HL-60/S4 treated with phorbol 12-myristate 13-acetate at 8.2 ng/mL for 4 days and 3 days (cell line): Measurements from ENCODE around the gene KRT12.
"Not testable (repeated sequence)": the region's sequence is repeated elsewhere in the genome, so short reads cannot be mapped to it uniquely, and the experiment has no call there.

Source experiments
- in situ Hi-C: fragments of 300-500 bp; cut with MboI; formaldehyde crosslinking; loops from 2 replicates; pipeline ENCODE4 v1.15.0; 2022; ENCODE audit warnings: low sequenced_read_pairs

Gene KRT12

GRCh38 chr17:40886090-40886489 lies 19.1 kb upstream of the KRT12 start:
- in situ Hi-C loops, result no loop called here

- in situ Hi-C loops, result no loop called here
Observed at GRCh38 chr17:40884708-40885512, 17.9 kb upstream of the KRT12 start, which contains the start of gene KRT20. Gene KRT20, minus strand, starts transcription at chr17:40885242. Its CDS starts 57 bp downstream, at chr17:40885185.

DNA sequence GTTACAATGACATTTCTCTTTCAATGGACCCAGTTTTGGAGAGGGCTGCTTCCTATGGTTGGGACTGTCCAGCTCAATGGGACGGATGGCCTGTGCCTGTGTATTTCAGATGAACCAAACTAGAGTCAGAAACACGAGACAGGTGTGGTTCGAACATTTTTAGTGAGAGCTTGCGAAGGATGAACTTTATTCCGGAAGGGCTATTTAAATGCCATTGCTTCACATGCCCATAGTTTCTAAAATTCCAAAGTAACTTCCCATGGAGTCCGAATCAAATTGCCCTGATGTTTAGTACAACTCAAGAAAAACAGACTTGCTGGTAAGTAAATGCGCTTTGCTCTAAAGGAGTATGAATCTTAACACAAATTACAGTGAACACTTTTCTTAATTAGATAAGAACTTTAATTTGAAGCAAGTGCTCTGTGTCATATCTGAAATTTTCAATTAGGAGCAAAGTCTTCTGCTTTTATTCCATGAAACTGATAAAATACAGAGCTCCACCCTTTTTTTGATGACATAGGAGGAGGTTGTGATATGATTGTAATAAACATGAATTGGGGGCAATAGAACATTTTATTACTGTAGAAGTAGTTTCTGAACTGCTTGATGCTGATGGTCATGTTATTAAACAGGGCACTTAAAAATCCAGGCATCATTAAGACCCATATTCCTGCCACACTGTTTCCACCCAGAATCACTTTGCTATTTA lies 16.8 kb upstream of the KRT12 start:
- in situ Hi-C loops, result no loop called here

DNA sequence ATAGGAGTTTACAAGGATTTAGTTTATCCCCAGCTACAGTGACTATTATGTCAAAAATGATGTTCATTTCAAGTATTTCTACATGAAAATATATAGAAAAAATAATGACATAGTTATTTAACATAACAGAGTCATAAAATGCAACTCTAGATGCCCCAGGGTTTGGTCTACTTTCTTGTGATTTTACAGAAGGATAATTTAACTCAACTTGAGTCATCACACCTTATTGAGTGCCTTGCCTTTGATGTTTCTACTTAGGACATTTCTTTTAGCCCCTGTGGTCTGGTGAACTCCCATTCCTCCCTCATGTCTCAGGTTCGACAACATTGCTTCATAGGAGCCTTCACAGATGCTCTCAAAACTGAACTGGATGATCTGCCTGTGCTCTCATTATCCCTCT lies 16.0 kb upstream of the KRT12 start:
- in situ Hi-C loops, result no loop called here

- in situ Hi-C loops, result no loop called here
Observed at GRCh38 chr17:40879026-40879425, 12.0 kb upstream of the KRT12 start.

- in situ Hi-C loops, result no loop called here
Observed at GRCh38 chr17:40878044-40878443, 11.0 kb upstream of the KRT12 start.

DNA sequence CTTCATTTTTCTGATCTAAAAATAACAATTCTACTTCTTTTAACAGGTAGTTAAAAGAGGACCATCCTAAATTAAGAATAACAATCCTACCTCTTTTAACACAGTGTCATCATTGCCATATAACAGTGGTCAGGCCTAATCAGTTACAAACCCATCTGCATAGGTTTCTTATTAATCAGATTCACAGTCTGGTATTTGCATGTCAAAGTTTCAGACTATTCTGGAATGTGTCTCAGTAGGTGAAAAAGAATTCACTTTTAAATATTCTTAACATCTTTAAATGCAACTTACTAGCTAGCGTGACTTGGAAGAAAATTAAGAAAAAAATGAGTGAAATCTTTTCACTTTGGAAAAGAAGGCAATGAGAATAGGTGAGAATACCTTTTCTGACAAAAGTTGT lies 6.8 kb upstream of the KRT12 start:
- in situ Hi-C loops, result no loop called here

GRCh38 chr17:40873255-40873654 lies 6.2 kb upstream of the KRT12 start:
- in situ Hi-C loops, result no loop called here

DNA sequence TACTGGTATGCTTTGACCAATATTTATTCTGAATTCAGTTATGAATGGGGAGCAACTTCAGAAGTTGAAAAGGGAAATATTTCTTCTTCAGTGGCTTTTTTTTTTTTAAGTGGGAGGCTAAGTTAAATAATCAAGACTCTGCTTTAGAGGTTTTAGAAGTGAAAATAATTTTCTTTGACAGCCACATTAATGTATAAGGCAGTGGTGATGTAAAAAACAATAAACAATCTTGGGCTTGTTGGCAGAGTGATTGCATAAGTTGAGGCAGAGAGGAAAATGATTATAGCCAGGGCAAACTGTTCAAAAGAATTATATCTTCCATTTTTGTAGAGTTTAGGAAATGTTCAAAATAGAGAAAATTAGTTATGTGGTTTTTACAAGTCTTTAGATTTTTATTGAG lies 5.4 kb upstream of the KRT12 start:
- in situ Hi-C loops, result no loop called here

GRCh38 chr17:40871316-40871715 lies 4.3 kb upstream of the KRT12 start:
- in situ Hi-C loops, result no loop called here

DNA sequence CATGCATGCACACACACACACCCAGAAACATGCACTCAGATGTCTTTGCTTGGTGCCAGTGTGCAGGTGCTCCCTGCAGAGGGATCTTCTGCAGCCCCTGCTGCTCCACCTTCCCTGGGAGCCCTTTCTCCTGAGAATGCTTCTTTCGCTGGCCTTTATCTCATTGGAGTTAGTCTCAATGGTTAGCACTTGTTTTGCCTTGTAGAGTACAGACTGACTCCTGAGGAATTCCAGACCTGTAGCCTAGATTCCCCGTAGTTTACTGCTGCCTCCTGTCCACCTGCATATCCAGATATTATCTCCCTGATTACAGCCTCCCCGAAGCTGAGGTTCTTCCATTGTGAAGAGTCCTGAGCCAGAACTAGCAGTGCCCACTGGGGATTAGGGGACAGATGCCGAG lies 3.1 kb upstream of the KRT12 start:
- in situ Hi-C loops, result no loop called here

DNA sequence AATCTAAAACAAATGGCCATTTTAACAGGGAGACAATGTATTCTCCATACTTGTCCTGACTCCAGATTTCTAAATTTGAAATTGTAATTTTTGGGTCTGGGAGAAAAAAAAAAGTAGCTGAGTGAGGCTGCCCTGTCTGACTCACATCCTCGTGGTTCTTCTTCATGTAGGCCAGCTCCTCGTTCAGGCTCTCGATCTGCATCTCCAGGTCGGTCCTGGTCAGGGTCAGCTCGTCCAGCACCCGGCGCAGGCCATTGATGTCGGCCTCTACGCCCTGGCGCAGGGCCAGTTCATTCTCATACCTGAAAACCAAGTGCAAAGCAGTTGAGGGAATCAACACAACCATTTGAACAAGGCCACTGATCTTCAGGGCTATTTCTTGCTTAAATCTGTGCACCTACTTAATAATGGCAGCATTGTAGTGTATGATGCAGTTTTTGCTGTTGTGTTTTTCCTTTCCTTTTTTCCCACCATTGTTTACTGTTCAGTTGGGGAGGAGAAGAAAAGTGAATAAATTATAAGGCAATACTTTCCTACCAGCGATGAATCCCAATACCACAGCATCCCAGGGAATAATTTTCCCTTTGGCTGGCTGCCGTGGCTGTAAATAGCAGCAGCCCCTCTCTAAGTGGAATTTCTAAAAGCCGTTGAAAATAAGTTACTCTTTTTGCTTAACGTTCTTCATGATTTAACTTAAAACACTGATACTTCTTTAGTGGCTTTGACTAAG lies 2.2 kb downstream of the KRT12 start:
- in situ Hi-C loops, result no loop called here

GRCh38 chr17:40862985-40863733 lies 3.9 kb downstream of the KRT12 start:
- in situ Hi-C loops, result no loop called here

DNA sequence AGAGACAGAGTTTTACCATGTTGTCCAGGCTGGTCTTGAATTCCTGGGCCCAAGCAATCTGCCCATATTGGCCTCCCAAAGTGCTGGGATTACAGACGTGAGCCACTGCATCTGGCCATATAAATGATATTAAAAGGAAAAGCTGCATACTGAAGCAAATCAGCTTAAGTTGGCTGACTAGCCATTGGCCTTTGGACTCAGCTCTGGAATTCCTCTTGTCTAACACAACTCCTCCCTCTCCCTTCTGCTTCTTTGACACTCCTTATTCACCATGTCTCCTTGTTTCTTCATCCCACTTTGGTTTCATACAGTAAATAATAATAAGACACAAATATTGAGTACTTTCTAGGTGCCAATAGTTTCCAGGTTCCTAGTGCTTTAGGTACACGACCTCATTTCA lies 7.5 kb downstream of the KRT12 start:
- in situ Hi-C loops, result no loop called here

DNA sequence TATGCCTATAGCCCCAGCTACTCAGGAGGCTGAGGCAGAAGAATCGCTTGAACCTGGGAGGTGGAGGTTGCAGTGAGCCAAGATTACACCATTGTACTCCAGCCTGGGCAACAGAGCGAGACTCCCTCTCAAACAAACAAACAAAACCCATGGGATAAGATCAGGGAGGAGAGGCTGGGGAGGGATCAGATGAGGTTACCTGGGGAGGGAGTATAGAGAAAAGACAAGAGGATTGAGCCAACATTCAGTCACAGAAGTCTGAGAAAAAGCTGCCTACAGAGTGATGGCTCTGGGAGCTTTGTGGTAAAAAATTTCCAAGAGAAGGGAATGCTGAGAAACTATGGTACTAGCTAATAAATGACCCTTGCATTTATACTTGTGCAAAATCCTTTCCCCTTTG lies 8.4 kb downstream of the KRT12 start:
- in situ Hi-C loops, result not testable (repeated sequence)

DNA sequence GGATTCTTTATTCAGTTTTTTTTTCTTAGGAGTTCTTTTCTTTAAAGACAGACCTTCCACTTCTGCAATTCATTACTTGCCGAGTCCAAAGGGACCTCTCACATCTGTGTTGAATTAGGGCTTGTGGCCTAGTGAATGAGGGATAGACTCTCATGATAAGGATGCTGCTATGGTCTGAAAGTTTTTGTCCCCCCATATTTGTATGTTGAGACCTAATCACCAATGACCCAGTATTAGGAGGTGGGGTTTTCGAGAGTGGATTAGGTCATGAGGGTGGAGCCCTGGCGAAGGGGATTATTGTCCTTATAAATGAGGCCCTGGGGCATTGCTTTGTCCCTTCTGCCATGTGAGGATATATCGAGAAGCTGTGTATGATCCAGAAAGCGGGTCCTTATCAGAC lies 9.5 kb downstream of the KRT12 start:
- in situ Hi-C loops, result no loop called here

DNA sequence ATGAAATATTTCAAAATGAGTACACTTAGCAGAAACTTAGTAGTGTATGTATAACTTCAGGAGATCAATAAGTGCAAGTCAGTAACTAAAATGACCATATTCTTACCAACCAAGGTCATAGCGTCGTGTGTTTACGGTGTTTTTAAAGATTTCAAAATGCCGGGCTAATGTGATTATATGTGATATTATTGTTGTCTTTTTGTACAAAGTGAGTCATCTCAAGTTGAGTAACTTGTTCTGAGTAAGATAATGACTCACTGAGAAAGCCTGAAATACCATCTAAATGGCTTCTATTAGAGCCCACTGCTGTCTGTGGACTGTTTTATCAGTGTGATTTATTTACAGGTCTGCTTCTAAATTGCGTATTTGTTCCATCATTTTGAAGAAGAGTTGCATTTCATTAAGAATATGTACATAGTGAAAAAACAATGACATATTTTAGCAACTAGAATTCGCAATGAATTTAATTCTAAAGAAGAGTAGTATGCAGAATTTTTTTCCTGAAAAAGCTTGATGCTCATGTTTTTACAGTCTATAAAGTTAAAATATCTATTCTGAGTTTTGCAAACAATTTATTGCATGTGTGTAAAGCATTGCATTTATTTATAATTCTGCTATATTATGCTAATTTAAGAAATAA lies 12.7 kb downstream of the KRT12 start:
- in situ Hi-C loops, result no loop called here

- in situ Hi-C loops, result no loop called here
Observed at GRCh38 chr17:40852364-40852763, 14.7 kb downstream of the KRT12 start.

- in situ Hi-C loops, result no loop called here
Observed at GRCh38 chr17:40850293-40850972, 16.6 kb downstream of the KRT12 start.

GRCh38 chr17:40849723-40850122 lies 17.3 kb downstream of the KRT12 start:
- in situ Hi-C loops, result no loop called here
